ENCODE data around the gene CFAP20. TPM values are rescaled to one million over a fixed set of nuclear protein-coding genes. Genes with fewer than 3 reads are reported as not detected.

The CFAP20 gene
- 22.4 and 26.1 TPM in 2 replicates for total RNA-seq

DNA sequence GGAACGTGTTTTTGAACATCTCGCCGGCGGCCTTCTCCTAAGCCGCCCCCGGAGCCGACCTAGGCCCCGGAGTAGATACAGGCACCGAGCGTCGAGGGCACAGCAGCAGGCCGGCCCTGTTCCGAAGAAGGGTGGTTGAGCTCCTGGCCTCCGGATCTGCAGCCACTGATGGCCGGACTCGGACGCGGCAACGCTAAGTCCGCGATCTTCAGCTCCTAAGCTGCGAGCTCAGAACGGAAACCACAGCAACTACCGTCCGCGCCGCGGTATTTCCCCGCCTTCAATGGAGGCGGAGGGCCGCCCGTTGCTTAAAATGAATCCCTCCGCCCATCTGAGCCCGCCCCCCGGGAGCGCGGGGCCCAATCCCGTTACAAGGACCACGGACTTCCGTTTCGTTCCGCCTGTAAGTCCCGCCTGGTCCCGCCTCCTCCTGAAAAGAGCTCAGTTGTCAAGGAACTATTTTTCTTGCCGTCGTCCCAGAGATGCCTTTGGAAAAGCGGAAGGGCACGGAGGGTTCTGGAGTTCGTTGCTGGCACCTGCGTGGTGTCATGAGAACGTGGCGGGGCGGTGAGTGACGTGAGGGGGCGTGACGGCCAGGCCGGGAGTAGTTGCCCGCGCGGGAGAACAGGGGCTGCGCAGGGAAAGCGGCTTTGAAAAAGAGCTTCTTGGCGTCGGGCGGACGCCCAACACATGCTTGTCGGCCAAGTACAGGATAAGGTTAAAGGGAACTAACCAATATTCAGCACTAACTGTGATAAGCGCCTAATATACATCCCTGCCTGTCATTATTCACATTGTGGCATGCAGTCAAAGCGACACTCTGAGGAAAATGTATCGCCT, at the start of gene CFAP20:
TSS of gene CFAP20 (minus strand) at position 285 of the 840 bp plus-strand sequence. CDS start at position 19, 266 bp downstream.
- Histone ChIP-seq H2AFZ (ENCODE audit: low read length) (peak within 1 kb of the TSS; percentile 93), H3K4me1 (ENCODE audit: insufficient read depth, low read length) (peaks cover 31% of the 10 kb centered on the region), H3K9me3 (ENCODE audit: low read depth, low read length) (no peaks in the 10 kb centered on the region), H3K4me2 (ENCODE audit: insufficient read depth, low read length) (peak within 1 kb of the TSS; percentile 97), H3K36me3 (ENCODE audit: insufficient read depth, low read length) (no peaks in the 10 kb centered on the region), H3K27me3 (ENCODE audit: insufficient read depth, low read length) (no peaks in the 10 kb centered on the region), H3K4me3 (ENCODE audit: insufficient read depth, low read length) (peak within 1 kb of the TSS; percentile 95), H3K79me2 (ENCODE audit: insufficient read depth, low read length) (peaks cover 45% of the 10 kb centered on the region), H4K20me1 (ENCODE audit: insufficient read depth, low read length) (peaks cover 31% of the 10 kb centered on the region), H3K27ac (ENCODE audit: low read depth, low read length) (peak within 1 kb of the TSS; percentile 86)
- TF ChIP-seq, protein P1, sequence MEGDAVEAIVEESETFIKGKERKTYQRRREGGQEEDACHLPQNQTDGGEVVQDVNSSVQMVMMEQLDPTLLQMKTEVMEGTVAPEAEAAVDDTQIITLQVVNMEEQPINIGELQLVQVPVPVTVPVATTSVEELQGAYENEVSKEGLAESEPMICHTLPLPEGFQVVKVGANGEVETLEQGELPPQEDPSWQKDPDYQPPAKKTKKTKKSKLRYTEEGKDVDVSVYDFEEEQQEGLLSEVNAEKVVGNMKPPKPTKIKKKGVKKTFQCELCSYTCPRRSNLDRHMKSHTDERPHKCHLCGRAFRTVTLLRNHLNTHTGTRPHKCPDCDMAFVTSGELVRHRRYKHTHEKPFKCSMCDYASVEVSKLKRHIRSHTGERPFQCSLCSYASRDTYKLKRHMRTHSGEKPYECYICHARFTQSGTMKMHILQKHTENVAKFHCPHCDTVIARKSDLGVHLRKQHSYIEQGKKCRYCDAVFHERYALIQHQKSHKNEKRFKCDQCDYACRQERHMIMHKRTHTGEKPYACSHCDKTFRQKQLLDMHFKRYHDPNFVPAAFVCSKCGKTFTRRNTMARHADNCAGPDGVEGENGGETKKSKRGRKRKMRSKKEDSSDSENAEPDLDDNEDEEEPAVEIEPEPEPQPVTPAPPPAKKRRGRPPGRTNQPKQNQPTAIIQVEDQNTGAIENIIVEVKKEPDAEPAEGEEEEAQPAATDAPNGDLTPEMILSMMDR (IDR thresholded peaks at IDR 0.05; ENCODE audit: extremely low read depth, low read depth, low read length): no peak
- DNase-seq (ENCODE audit: insufficient read length, low spot score, missing footprints): peak; percentile 91

DNA sequence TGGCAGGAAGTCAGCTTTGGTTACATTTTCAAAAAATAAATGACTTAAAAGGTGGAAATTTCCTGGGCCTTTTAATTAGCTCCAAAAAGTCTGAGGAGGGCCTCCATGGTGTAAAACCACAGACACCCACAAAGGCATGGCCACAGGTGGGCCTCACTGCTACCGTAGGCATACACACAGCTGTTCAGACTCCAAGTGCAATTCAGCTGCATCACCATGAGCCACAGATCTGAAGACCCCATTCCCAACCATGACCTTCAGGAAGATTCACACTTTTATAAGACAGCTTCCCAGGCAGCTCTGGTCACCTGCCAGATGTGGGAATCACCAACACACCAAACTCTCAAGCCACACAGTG, 48.2 kb upstream of the CFAP20 start:
- Histone ChIP-seq H3K27me3 (ENCODE audit: insufficient read depth, low read length) (no peaks in the 10 kb centered on the region), H3K79me2 (ENCODE audit: insufficient read depth, low read length) (peaks cover 26% of the 10 kb centered on the region), H2AFZ (ENCODE audit: low read length) (no peak overlapping the region), H3K36me3 (ENCODE audit: insufficient read depth, low read length) (peaks cover 19% of the 10 kb centered on the region), H3K4me2 (ENCODE audit: insufficient read depth, low read length) (no peak overlapping the region), H3K4me3 (ENCODE audit: insufficient read depth, low read length) (no peak overlapping the region), H3K9me3 (ENCODE audit: low read depth, low read length) (no peaks in the 10 kb centered on the region), H3K27ac (ENCODE audit: low read depth, low read length) (no peak overlapping the region), H4K20me1 (ENCODE audit: insufficient read depth, low read length) (peaks cover 6% of the 10 kb centered on the region), H3K4me1 (ENCODE audit: insufficient read depth, low read length) (no peaks in the 10 kb centered on the region)
- TF ChIP-seq, protein P1 (IDR thresholded peaks at IDR 0.05; ENCODE audit: extremely low read depth, low read depth, low read length): no peak
- DNase-seq (ENCODE audit: insufficient read length, low spot score, missing footprints): no peak

DNA sequence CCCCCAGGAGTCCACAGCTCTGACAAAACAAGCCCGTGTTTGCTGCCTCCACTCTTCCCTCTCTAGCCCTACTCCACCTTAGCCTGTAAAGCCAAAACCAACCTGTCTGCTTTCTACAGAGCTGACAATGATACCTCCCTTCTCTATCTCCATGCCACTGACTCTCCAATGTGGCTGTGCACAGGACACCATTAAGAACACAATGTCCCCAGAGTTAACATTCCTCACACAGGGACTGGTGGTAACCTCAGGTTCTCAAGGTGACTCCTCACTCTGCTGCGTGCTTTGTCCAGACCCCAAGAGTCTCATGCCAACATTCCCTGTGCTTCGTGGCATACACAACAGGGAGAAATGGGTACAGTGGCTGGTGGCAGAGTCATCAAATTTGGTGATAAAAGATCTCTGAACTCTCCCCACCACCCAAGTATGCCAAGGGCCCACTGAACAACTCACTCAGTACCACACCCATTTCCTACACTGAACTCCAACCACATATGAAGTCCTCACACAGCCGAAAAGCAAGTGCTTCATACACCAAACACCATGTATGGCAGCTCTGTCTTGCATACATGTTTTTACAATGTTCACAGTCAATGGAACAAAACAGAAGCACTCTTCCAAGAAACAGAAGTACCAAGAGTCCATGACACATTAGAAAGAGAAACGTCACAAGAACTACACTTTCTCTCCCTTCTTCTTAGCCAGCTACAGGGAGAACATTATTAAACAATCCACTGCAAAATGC, 47.6 kb upstream of the CFAP20 start:
- Histone ChIP-seq H4K20me1 (ENCODE audit: insufficient read depth, low read length) (peaks cover 6% of the 10 kb centered on the region), H3K79me2 (ENCODE audit: insufficient read depth, low read length) (peaks cover 24% of the 10 kb centered on the region), H3K27me3 (ENCODE audit: insufficient read depth, low read length) (no peaks in the 10 kb centered on the region), H3K36me3 (ENCODE audit: insufficient read depth, low read length) (peaks cover 18% of the 10 kb centered on the region), H2AFZ (ENCODE audit: low read length) (no peak overlapping the region), H3K4me2 (ENCODE audit: insufficient read depth, low read length) (no peak overlapping the region), H3K4me1 (ENCODE audit: insufficient read depth, low read length) (no peaks in the 10 kb centered on the region), H3K27ac (ENCODE audit: low read depth, low read length) (no peak overlapping the region), H3K9me3 (ENCODE audit: low read depth, low read length) (no peaks in the 10 kb centered on the region), H3K4me3 (ENCODE audit: insufficient read depth, low read length) (no peak overlapping the region)
- TF ChIP-seq, protein P1 (IDR thresholded peaks at IDR 0.05; ENCODE audit: extremely low read depth, low read depth, low read length): no peak
- no peak for DNase-seq (ENCODE audit: insufficient read length, low spot score, missing footprints)

DNA sequence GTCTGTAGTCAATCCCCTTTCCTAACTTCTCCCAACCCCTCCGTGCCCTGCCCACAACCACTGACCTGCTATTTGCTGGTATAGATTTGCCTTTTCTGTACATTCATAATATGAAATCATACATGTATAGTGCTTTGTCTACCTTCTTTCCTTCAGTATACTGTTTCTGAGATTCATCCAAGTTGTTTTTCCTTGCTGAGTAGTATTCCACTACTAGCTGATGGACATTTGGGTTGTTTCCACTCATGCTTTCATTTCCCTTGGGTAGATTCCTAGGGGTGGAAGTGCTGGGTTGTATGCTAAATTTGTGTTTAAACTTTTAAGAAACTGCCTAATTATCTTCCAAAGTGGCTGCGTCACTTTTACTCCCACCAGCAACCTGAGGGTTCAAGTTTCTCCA, 41.0 kb upstream of the CFAP20 start:
- Histone ChIP-seq H4K20me1 (ENCODE audit: insufficient read depth, low read length) (no peaks in the 10 kb centered on the region), H3K27me3 (ENCODE audit: insufficient read depth, low read length) (no peaks in the 10 kb centered on the region), H3K36me3 (ENCODE audit: insufficient read depth, low read length) (peaks cover 64% of the 10 kb centered on the region), H3K4me3 (ENCODE audit: insufficient read depth, low read length) (no peak overlapping the region), H3K4me1 (ENCODE audit: insufficient read depth, low read length) (no peaks in the 10 kb centered on the region), H3K4me2 (ENCODE audit: insufficient read depth, low read length) (no peak overlapping the region), H3K9me3 (ENCODE audit: low read depth, low read length) (no peaks in the 10 kb centered on the region), H2AFZ (ENCODE audit: low read length) (no peak overlapping the region), H3K79me2 (ENCODE audit: insufficient read depth, low read length) (no peaks in the 10 kb centered on the region), H3K27ac (ENCODE audit: low read depth, low read length) (no peak overlapping the region)
- TF ChIP-seq, protein P1 (IDR thresholded peaks at IDR 0.05; ENCODE audit: extremely low read depth, low read depth, low read length): no peak
- DNase-seq (ENCODE audit: insufficient read length, low spot score, missing footprints): no peak

Data from osteoblast (primary cell).